RWPE2 (cell line): Measurements from ENCODE around the gene TNKS1BP1.
"Not testable (repeated sequence)": the region's sequence is repeated elsewhere in the genome, so short reads cannot be mapped to it uniquely, and the experiment has no call there.

Source experiments
- ATAC-seq: fragments of 200-7000 bp; cut with Tn5 transposase; 3 replicates; pipeline ENCODE4 v1.9.1; 2021; ENCODE audit warnings: low read depth
- DNase-seq: peaks from one replicate; pipeline ENCODE4 v3.0.0-alpha.2; 2020; ENCODE audit warnings: low spot score
- H3K27ac ChIP-seq: fragments of 450-650 bp; 2 replicates; pipeline ENCODE4 v1.5.1; 2017; ENCODE audit warnings: mild to moderate bottlenecking; ENCODE audit not compliant: poor library complexity, severe bottlenecking
- H3K27me3 ChIP-seq: fragments of 250-450 bp; sonication (Bioruptor Pico); 2 replicates; pipeline ENCODE4 v1.5.1; 2021; ENCODE audit warnings: mild to moderate bottlenecking, moderate library complexity; ENCODE audit not compliant: insufficient read depth, poor library complexity, severe bottlenecking
- H3K36me3 ChIP-seq: fragments of 250-450 bp; sonication (Bioruptor Pico); 2 replicates; pipeline ENCODE4 v1.5.1; 2020; ENCODE audit warnings: low read depth, mild to moderate bottlenecking, moderate library complexity
- H3K4me1 ChIP-seq: fragments of 250-450 bp; sonication (Bioruptor Pico); 2 replicates; pipeline ENCODE4 v1.5.1; 2021; ENCODE audit warnings: mild to moderate bottlenecking, moderate library complexity; ENCODE audit not compliant: insufficient read depth, poor library complexity, severe bottlenecking
- H3K4me3 ChIP-seq: fragments of 250-450 bp; sonication (Bioruptor Pico); 2 replicates; pipeline ENCODE4 v1.5.1; 2021; ENCODE audit warnings: mild to moderate bottlenecking, moderate library complexity; ENCODE audit not compliant: severe bottlenecking
- H3K9me3 ChIP-seq: fragments of 250-450 bp; sonication (Bioruptor Pico); 2 replicates; pipeline ENCODE4 v1.5.1; 2021; ENCODE audit warnings: mild to moderate bottlenecking, moderate library complexity; ENCODE audit not compliant: severe bottlenecking
- TF ChIP-seq, protein P1 (sequence below): fragments of 450-650 bp; IDR thresholded peaks from one replicate; pipeline ENCODE4 v1.5.1; 2017; ENCODE audit warnings: mild to moderate bottlenecking, moderate library complexity; ENCODE audit not compliant: poor library complexity, severe bottlenecking

TNKS1BP1 gene

DNA sequence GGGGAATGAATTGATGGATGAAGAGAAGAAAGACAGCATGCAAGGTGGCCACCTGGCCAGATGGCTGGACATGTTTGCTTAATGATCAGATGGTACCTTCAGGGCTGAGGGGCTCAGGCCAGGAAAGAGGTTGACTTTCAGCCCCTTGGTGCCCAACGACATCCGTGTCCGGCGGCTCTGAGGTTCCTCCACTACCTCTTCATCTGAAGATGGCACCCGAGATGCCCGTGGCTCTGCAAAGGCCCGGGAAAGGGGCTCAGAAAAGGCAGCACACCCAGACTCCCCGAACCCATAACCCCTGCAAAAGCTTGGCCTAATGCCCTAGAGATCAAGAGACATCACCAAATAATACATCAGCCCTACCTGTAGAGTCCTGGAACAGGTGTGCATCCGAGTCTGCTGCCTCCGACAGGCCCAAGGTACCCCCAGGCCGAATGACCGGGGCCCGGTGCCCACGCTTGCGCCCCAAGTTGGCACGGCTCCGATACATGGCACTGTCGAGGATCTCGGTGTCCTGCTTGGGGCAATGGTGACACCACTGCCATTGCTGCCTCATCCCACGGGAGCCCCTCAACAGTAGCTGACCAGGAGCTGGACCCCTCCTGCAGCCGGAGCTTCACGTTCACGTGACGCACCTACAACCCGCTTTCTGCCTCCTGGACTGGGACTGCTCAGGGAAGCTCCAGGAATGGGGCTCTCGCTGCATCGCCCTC lies 22.9 kb downstream of the TNKS1BP1 start:
- TF ChIP-seq, protein P1, sequence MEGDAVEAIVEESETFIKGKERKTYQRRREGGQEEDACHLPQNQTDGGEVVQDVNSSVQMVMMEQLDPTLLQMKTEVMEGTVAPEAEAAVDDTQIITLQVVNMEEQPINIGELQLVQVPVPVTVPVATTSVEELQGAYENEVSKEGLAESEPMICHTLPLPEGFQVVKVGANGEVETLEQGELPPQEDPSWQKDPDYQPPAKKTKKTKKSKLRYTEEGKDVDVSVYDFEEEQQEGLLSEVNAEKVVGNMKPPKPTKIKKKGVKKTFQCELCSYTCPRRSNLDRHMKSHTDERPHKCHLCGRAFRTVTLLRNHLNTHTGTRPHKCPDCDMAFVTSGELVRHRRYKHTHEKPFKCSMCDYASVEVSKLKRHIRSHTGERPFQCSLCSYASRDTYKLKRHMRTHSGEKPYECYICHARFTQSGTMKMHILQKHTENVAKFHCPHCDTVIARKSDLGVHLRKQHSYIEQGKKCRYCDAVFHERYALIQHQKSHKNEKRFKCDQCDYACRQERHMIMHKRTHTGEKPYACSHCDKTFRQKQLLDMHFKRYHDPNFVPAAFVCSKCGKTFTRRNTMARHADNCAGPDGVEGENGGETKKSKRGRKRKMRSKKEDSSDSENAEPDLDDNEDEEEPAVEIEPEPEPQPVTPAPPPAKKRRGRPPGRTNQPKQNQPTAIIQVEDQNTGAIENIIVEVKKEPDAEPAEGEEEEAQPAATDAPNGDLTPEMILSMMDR: no peak
- Histone ChIP-seq H3K4me3 (no peak overlapping the region), H3K27ac (no peak overlapping the region), H3K36me3 (peaks cover 81% of the 10 kb centered on the region), H3K9me3 (no peaks in the 10 kb centered on the region), H3K4me1 (peaks cover 31% of the 10 kb centered on the region), H3K27me3 (no peaks in the 10 kb centered on the region)
- no peak for ATAC-seq
- DNase-seq: no peak

- Histone ChIP-seq H3K9me3 (no peaks in the 10 kb centered on the region), H3K27ac (no peak overlapping the region), H3K4me3 (no peak overlapping the region), H3K4me1 (peaks cover 27% of the 10 kb centered on the region), H3K27me3 (no peaks in the 10 kb centered on the region), H3K36me3 (peaks cover 73% of the 10 kb centered on the region)
- ATAC-seq (no peak), DNase-seq (no peak)
- TF ChIP-seq, protein P1: no peak
These were observed 24.0 kb downstream of the TNKS1BP1 start for GRCh38 chr11:57300785-57301184.

- no peaks in the 10 kb centered on the region for H3K27me3 ChIP-seq
- no peak overlapping the region for H3K4me3 ChIP-seq
- DNase-seq (no peak), ATAC-seq (no peak)
- H3K4me1 ChIP-seq: peaks cover 25% of the 10 kb centered on the region
- H3K36me3 ChIP-seq: peaks cover 64% of the 10 kb centered on the region
- H3K9me3 ChIP-seq: no peaks in the 10 kb centered on the region
- TF ChIP-seq, protein P1: no peak
- H3K27ac ChIP-seq: no peak overlapping the region
These were observed 25.5 kb downstream of the TNKS1BP1 start for GRCh38 chr11:57299150-57299737.

GRCh38 chr11:57297221-57297620 lies 27.5 kb downstream of the TNKS1BP1 start:
- Histone ChIP-seq H3K4me3 (no peak overlapping the region), H3K36me3 (peaks cover 46% of the 10 kb centered on the region), H3K27ac (peak overlapping the region; percentile 8), H3K4me1 (peaks cover 32% of the 10 kb centered on the region), H3K9me3 (no peaks in the 10 kb centered on the region), H3K27me3 (no peaks in the 10 kb centered on the region)
- ATAC-seq: no peak
- DNase-seq: no peak
- TF ChIP-seq, protein P1: no peak

DNA sequence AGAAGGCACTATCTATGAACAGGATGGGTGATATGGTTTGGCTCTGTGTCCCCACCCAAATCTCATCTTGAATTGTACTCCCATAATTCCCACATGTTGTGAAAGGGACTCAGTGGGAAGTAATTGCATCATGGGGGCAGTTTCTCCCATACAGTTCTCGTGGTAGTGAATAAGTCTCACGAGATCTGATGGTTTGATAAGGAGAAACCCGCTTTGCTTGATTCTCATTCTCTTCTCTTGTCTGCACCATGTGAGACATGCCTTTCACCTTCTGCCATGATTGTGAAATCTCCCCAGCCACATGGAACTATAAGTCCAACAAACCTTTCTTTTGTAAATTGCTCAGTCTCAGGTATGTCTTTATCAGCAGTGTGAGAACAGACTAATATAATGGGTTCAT lies 28.5 kb downstream of the TNKS1BP1 start:
- peaks cover 36% of the 10 kb centered on the region for H3K36me3 ChIP-seq
- peaks cover 32% of the 10 kb centered on the region for H3K4me1 ChIP-seq
- ATAC-seq, H3K4me3 ChIP-seq, DNase-seq, H3K9me3 ChIP-seq, H3K27me3 ChIP-seq: not testable (repeated sequence)
- H3K27ac ChIP-seq: peak overlapping the region; percentile 98
